ENCODE data around the gene FCER2.

GRCh38 chr19:7647156-7647555 lies 54.8 kb downstream of the FCER2 start:
- TF ChIP-seq CTCF (IDR thresholded peaks at IDR 0.05) (no peak), ZFX (IDR thresholded peaks at IDR 0.05; ENCODE audit: borderline replicate concordance) (no peak)

Data from 22Rv1 (cell line).